Heart left ventricle (tissue), 16 donors: Measurements from ENCODE around the gene NUCKS1. TPM values are rescaled to one million over a fixed set of nuclear protein-coding genes. Genes with fewer than 3 reads are reported as not detected.

ENCODE experiments used
- ATAC-seq, 4 donors: fragments of 200-7000 bp; cut with Tn5 transposase; one replicate each; pipeline ENCODE4 v1.9.1; 2020 to 2022; ENCODE audit warnings: moderate library complexity in 4 of 4, mild to moderate bottlenecking in 3 of 4, moderate number of reproducible peaks in 1 of 4
- DNase-seq, 5 donors: peaks; one replicate each; pipeline ENCODE4 v3.0.0-alpha.2; 2020
- H3K27ac ChIP-seq, 12 donors: fragments of 200-600 bp; sonication (generic) in 4 of 12; one replicate each; pipeline versions ENCODE4 v1.5.0 to v1.8.0; 2016 to 2022; ENCODE audit warnings: mild to moderate bottlenecking in 2 of 12
- H3K27me3 ChIP-seq, 9 donors: fragments of 200-600 bp; sonication (generic) in 2 of 9; one replicate each; pipeline versions ENCODE4 v1.5.1 to v1.8.0; 2016 to 2022; ENCODE audit warnings: mild to moderate bottlenecking in 3 of 9
- H3K36me3 ChIP-seq, 9 donors: fragments of 200-600 bp; sonication (generic) in 2 of 9; one replicate each; pipeline versions ENCODE4 v1.5.0 to v1.8.0; 2018 to 2022; ENCODE audit warnings: mild to moderate bottlenecking in 2 of 9
- H3K4me1 ChIP-seq, 12 donors: fragments of 200-600 bp; sonication (generic) in 4 of 12; one replicate each; pipeline versions ENCODE4 v1.5.0 to v1.8.0; 2016 to 2022; ENCODE audit warnings: mild to moderate bottlenecking in 3 of 12
- H3K4me3 ChIP-seq, 12 donors: fragments of 200-600 bp; sonication (generic) in 4 of 12; one replicate each; pipeline versions ENCODE4 v1.5.0 to v1.8.0; 2017 to 2022; ENCODE audit warnings: mild to moderate bottlenecking in 9 of 12, moderate library complexity in 4 of 12
- H3K9me3 ChIP-seq, 12 donors: fragments of 200-600 bp; sonication (generic) in 4 of 12; one replicate each; pipeline versions ENCODE4 v1.5.0 to v1.8.0; 2016 to 2022; ENCODE audit warnings: mild to moderate bottlenecking in 1 of 12
- CTCF ChIP-seq, 12 donors: fragments of 200-600 bp; sonication (generic) in 4 of 12; IDR thresholded peaks; one replicate each; pipeline versions ENCODE4 v1.5.0 to v1.8.0; 2018 to 2022; ENCODE audit warnings: antibody characterized with exemption in 12 of 12, mild to moderate bottlenecking in 5 of 12
- POLR2A ChIP-seq, 2 donors: fragments of 450-650 bp; IDR thresholded peaks; one replicate each; pipeline ENCODE4 v1.6.1; 2017; ENCODE audit warnings: antibody characterized with exemption in 2 of 2, mild to moderate bottlenecking in 2 of 2, moderate library complexity in 2 of 2
- WGBS, 4 donors: extraction: QIAGEN DNeasy Blood & Tissue Kit in 2 of 4; methylation state at CpG; one replicate each; pipeline versions ENCODE4 v1.1.5 to v1.1.7; 2013 to 2018; 5-methylcytosine and 5-hydroxymethylcytosine counted together
- intact Hi-C, 10 donors: fragments of 100-400 bp; cut with DNase I; formaldehyde crosslinking; loops; one replicate each; pipeline versions ENCODE4 v1.11.1 to v1.14.2; 2022
- polyA plus RNA-seq, 2 donors: library from polyadenylated mRNA; stranded (reverse); fragments of 200-250 nt; gene quantifications; one replicate each; pipeline ENCODE4 v1.2.3, GENCODE V29; 2013
- total RNA-seq, 9 donors: library from RNA; depleted of rRNA in 2 of 9; stranded (reverse); fragments of >200 nt in 2 of 9; fragmentation: NEBNext Ultra II Directional in 3 of 9; extraction: Animal tissue kit (Norgen Biotek cat#: 25700) in 3 of 9; gene quantifications; one replicate each; pipeline versions ENCODE4 v1.1.0 to v1.2.4, GENCODE V29; 2016 to 2023
- donor health status: ischemic (EF 13 %, LVEDD 7.1; RV severe dilation, severe dysfunction).
- donor health status: healthy with polysubstance abuse.
- donor health status: DM: no; HTN: yes; CAD: no.
- donor health status: DM: no; HTN: no; CAD: no.
- donor health status: ischemic (EF 25% LVEDD 6.9; RV normal size, moderate dysfunction).
- donor health status: ischemic (EF 25% LVEDD 5.7; RV mildly dilated, moderate dysfunction).
- donor health status: healthy.
- donor health status: DM: yes; HTN: yes; CAD: no.
- donor health status: ischemic (EF 35%, LVEDD 5.7; RV mildly dilated, moderate dysfunction).
- donor health status: nonischemic (EF 11% LVEDD 7.7; RV severe dilation, severe dysfunction).
- donor health status: DM: yes; HTN: yes; CAD: no.
- donor health status: PGD.
- donor health status: ischemic (EF 29% LVEDD 5.4; RV normal size, mild dysfunction).
- donor health status: nonischemic (EF 23%, LVEDD 6.1; RV moderate dilation, normal function).

The NUCKS1 gene
- total and polyA plus RNA-seq, 11 donors = 73.4 to 240 (median 198) TPM

DNA sequence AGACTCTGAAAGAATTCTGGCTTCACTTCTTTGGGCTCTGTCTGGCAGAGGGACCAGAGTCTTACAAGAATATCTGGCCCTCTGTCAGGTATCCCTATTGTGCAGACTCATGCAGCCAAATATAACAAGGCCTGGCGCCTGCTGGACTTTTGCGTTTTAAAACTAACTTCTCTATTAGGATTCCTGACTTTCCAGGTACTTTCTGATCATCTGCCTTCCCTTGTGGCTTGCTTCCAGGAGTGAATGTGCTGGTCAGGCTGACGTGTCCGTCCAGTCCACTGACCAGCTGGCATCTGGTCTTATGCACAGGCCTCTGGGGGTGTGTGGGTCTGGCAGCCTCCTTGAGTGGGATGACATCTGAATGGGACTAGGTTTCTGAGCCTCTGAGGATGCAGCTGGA is 33.9 kb upstream of the NUCKS1 start:
- peak in 2 of 5 donors; percentile 43 to 51 for DNase-seq
- WGBS, 4 donors = 52 to 58% (median 55%) methylated on average over 4 of the region's 4 CpGs
- Histone ChIP-seq H3K9me3 (no peaks in the 10 kb centered on the region), H3K27me3 (no peaks in the 10 kb centered on the region), H3K4me1 (peaks cover 0 to 39% (median 10%) of the 10 kb centered on the region in 12 donors), H3K36me3 (peaks cover 0 to 3% (median 0%) of the 10 kb centered on the region in 9 donors), H3K27ac (peak overlapping the region; percentile 40 to 85 (median 76)), H3K4me3 (no peak overlapping the region)
- peak; percentile 49 to 73 (median 61) for ATAC-seq
- intact Hi-C loops = no loop called here
- no peak for TF ChIP-seq POLR2A (IDR thresholded peaks at IDR 0.05)
- no peak for TF ChIP-seq CTCF (IDR thresholded peaks at IDR 0.05)

DNA sequence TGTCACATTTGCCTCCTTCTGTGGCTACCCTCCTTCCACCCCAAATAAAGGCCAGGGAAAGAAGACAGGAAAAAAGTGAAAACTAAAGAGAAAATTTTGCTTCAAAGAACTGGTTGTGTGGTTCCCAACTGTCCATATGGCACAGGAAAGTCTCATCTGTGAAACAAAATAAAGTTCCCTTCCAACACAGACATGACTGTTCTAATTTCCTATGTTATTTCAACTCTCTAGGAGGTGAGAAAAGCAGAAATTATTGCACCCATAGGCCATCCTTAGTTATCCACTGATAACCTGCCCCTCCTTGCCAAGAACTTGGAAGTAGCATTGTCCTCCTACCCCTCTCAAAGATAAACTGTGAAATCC is 33.4 kb upstream of the NUCKS1 start:
- Histone ChIP-seq H3K9me3 (no peaks in the 10 kb centered on the region), H3K36me3 (no peaks in the 10 kb centered on the region), H3K4me3 (no peak overlapping the region), H3K27me3 (no peaks in the 10 kb centered on the region), H3K27ac (peak overlapping the region in 11 of 12 donors; percentile 40 to 85 (median 77)), H3K4me1 (peaks cover 0 to 39% (median 11%) of the 10 kb centered on the region in 12 donors)
- DNase-seq = no peak
- peak in 2 of 4 donors; percentile 3 to 4 for ATAC-seq
- no peak for TF ChIP-seq POLR2A (IDR thresholded peaks at IDR 0.05)
- intact Hi-C loops = no loop called here

DNA sequence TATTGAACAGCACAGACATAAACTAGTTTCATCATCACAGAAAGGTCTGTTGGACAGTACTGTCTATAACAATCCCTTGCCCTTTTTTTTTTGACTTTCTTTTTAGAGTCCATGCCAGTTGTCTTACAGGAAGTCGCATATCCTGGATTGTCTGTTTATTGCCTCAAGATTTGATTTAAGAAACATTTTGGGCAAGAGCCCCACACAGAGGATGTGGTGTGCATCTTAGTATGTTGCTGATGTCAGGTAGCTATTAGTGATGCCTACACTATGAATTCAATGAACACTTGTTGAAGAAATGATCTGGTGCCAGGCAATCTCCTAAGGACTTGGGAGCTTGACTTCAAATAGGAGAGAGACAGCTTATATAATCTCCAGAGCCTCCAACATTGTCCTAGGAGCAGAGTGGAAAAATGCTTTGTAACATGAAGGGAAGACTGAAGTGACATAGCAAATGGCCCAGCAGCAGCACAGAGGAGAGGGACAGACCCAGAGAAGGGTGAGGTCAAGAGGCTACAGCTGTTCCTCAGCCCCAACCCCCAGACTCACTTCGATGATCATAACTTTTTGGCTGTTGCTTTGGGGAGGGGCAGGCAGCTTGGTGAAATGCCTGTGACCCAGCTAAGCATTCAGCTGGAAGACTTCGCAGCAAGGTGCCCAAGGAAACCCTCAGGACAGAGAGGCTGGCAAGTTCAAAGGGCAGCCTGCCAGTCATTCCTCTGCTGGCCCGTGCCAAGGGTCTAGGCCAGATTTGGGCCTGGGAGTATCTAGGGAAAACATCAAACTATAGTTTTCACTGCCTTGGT is 32.8 kb upstream of the NUCKS1 start:
- Histone ChIP-seq H3K27me3 (no peaks in the 10 kb centered on the region), H3K36me3 (no peaks in the 10 kb centered on the region), H3K4me1 (peaks cover 0 to 37% (median 14%) of the 10 kb centered on the region in 12 donors), H3K4me3 (no peak overlapping the region), H3K27ac (peak overlapping the region in 11 of 12 donors; percentile 40 to 85 (median 77)), H3K9me3 (no peaks in the 10 kb centered on the region)
- WGBS, 4 donors = 49 to 64% (median 61%) methylated on average over 4 of the region's 4 CpGs
- peak in 1 of 4 donors; percentile 12 for ATAC-seq
- intact Hi-C loops = no loop called here
- DNase-seq = no peak
- TF ChIP-seq CTCF (IDR thresholded peaks at IDR 0.05) (no peak), POLR2A (IDR thresholded peaks at IDR 0.05) (no peak)

DNA sequence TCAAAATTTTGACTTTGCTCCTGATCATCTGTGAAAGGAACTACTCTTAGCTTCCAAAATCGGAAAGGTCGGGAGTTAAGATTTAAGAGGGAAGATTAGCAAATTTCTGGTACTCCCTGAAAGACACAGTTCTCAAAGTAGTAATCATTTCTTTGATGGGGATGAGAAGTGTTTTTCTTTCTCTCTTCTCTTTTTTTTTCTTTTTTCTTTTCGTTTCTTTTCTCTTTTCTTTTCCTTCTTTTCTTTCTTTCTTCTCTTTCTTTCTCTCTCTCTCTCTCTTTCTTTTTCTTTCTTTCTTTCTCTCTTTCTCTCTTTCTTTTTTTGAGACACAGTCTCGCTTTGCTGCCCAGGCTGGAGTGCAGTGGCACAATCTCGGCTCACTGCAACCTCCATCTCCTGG is 30.4 kb upstream of the NUCKS1 start:
- Histone ChIP-seq H3K36me3 (no peaks in the 10 kb centered on the region), H3K4me1 (peaks cover 0 to 28% (median 18%) of the 10 kb centered on the region in 12 donors), H3K4me3 (no peak overlapping the region), H3K27me3 (no peaks in the 10 kb centered on the region), H3K9me3 (no peaks in the 10 kb centered on the region), H3K27ac (no peak overlapping the region)
- TF ChIP-seq POLR2A (IDR thresholded peaks at IDR 0.05) (no peak), CTCF (IDR thresholded peaks at IDR 0.05) (no peak)
- ATAC-seq = no peak
- 91 to 93% (median 92%) methylated on average over 5 of the region's 5 CpGs for WGBS, 4 donors
- intact Hi-C loops = no loop called here
- DNase-seq = no peak
